Panc1 (cell line): ENCODE results near the gene RAB7A.

Source experiments
- POLR2AphosphoS5 ChIP-seq: IDR thresholded peaks from 2 replicates; pipeline ENCODE4 v1.6.1; 2012; ENCODE audit warnings: mild to moderate bottlenecking, low read depth, low read length, moderate library complexity
- SIN3A ChIP-seq: IDR thresholded peaks from 2 replicates; pipeline ENCODE4 v1.6.1; 2012; ENCODE audit warnings: low read depth, mild to moderate bottlenecking, low read length, moderate library complexity, borderline replicate concordance; ENCODE audit not compliant: insufficient read depth
- TCF7L2 ChIP-seq: IDR thresholded peaks from 2 replicates; pipeline ENCODE4 v1.6.1; 2011; ENCODE audit warnings: mild to moderate bottlenecking, low read depth, low read length, inconsistent platforms
- TF ChIP-seq, protein P1 (sequence below): fragments of 450-650 bp; IDR thresholded peaks from 2 replicates; pipeline ENCODE4 v1.5.1; 2017; ENCODE audit warnings: mild to moderate bottlenecking
- TF ChIP-seq, protein P2 (sequence below), 2 experiments: IDR thresholded peaks; 2 replicates each; pipeline ENCODE4 v1.6.1; 2011 to 2012; ENCODE audit warnings: low read depth in 2 of 2, control low read depth in 1 of 2, low read length in 1 of 2, mild to moderate bottlenecking in 1 of 2, moderate library complexity in 1 of 2; ENCODE audit not compliant: insufficient read depth in 1 of 2

DNA sequence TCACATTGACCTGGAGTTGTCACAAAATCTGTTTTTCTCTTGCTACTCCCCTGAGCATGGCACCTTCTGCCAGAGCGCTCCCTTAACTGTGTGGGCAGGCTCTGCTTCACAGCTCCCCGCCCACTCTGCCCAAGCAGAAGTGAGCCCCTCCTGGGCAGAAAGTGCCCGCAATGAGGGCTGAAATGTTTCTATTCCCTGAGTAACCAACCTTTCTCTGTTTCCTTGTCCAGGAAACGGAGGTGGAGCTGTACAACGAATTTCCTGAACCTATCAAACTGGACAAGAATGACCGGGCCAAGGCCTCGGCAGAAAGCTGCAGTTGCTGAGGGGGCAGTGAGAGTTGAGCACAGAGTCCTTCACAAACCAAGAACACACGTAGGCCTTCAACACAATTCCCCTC is 87.1 kb downstream of the RAB7A start:
- TF ChIP-seq, protein P1, sequence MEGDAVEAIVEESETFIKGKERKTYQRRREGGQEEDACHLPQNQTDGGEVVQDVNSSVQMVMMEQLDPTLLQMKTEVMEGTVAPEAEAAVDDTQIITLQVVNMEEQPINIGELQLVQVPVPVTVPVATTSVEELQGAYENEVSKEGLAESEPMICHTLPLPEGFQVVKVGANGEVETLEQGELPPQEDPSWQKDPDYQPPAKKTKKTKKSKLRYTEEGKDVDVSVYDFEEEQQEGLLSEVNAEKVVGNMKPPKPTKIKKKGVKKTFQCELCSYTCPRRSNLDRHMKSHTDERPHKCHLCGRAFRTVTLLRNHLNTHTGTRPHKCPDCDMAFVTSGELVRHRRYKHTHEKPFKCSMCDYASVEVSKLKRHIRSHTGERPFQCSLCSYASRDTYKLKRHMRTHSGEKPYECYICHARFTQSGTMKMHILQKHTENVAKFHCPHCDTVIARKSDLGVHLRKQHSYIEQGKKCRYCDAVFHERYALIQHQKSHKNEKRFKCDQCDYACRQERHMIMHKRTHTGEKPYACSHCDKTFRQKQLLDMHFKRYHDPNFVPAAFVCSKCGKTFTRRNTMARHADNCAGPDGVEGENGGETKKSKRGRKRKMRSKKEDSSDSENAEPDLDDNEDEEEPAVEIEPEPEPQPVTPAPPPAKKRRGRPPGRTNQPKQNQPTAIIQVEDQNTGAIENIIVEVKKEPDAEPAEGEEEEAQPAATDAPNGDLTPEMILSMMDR: no peak
- TF ChIP-seq POLR2AphosphoS5 (no peak), TCF7L2 (no peak), SIN3A (no peak)
- TF ChIP-seq, protein P2, sequence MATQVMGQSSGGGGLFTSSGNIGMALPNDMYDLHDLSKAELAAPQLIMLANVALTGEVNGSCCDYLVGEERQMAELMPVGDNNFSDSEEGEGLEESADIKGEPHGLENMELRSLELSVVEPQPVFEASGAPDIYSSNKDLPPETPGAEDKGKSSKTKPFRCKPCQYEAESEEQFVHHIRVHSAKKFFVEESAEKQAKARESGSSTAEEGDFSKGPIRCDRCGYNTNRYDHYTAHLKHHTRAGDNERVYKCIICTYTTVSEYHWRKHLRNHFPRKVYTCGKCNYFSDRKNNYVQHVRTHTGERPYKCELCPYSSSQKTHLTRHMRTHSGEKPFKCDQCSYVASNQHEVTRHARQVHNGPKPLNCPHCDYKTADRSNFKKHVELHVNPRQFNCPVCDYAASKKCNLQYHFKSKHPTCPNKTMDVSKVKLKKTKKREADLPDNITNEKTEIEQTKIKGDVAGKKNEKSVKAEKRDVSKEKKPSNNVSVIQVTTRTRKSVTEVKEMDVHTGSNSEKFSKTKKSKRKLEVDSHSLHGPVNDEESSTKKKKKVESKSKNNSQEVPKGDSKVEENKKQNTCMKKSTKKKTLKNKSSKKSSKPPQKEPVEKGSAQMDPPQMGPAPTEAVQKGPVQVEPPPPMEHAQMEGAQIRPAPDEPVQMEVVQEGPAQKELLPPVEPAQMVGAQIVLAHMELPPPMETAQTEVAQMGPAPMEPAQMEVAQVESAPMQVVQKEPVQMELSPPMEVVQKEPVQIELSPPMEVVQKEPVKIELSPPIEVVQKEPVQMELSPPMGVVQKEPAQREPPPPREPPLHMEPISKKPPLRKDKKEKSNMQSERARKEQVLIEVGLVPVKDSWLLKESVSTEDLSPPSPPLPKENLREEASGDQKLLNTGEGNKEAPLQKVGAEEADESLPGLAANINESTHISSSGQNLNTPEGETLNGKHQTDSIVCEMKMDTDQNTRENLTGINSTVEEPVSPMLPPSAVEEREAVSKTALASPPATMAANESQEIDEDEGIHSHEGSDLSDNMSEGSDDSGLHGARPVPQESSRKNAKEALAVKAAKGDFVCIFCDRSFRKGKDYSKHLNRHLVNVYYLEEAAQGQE (IDR thresholded peaks at IDR 0.05; ENCODE audit: insufficient read depth in 1 of 2, low read depth in 2 of 2, low read length in 1 of 2): no peak
